Stimulated activated CD8-positive, alpha-beta memory T cell treated with anti-CD3 and anti-CD28 coated beads, Interleukin-12 subunit alpha, Interleukin-12 subunit beta, amount 100 ng/mL, for 24 hours (primary cell): Measurements from ENCODE around the gene OGFOD2.
"Not testable (repeated sequence)": the region's sequence is repeated elsewhere in the genome, so short reads cannot be mapped to it uniquely, and the experiment has no call there.

Experiments
- DNase-seq: peaks from one replicate; pipeline ENCODE4 v3.0.0-alpha.2; 2020; ENCODE audit errors: extremely low read depth

Gene OGFOD2

DNA sequence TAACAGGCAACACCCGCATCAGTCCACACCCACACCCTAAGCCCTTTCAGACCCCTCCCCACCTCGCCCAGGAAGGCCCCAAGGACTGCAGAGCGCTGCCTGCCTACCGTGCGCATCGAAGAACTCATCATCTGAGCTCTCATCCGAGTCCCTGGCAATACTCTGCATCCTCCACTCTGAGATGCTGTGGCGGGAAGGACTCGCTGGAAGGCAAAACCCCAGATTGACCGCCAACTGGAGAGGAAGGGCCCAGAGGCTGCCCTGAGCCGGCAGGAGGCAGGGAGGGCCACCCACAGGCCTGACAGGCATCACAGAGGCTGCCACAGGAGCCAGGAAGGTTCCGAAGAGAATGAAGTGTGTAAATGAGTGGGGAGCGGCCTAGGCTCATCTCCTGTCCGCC is 29.2 kb downstream of the OGFOD2 start:
- DNase-seq, result no peak

DNA sequence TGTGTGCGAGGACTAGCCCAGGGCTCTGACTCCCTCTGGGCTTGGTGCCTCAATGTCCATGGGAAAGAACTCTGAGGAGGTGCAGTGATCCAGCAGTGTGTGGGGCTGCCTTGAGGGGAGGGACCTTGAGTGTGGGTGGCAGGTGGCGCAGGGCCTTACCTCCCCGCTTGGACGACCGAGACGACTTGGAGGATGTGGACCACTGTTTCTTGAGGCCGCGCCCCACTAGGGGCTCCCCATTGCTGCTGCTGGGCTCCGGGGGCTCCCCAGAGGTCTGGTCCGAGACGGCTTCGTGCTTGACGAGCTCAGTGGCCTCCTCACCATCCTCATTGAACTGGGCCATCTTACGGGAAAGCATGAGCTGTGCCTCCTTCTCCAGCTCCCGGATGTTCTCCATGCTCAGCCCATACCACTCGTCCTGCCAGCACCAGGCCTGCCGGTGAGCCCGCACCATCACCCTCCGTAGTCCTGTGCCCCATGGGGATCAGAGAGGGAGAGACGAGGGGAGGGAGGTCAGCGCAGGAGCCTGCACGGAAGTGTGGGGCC is 30.1 kb downstream of the OGFOD2 start:
- DNase-seq, result no peak

DNA sequence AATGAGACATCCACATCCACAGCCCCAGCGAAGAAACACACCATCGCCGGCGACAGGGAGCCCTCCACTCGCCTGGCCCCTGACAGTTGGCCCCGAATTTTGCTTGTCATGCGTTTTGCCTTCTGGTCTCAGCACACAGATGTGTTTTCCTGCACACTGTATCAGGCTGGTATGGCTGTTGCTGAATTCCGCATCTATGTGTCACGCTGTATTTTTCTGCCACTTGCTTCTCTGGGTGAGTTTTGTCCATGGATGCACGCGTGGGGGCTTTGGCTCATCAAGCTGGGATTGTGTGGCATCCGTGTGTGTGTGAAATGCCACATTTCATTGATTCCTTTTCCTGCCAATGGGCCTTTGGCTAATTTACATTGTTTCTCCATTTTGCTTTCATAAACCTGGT is 31.9 kb downstream of the OGFOD2 start:
- DNase-seq, result no peak

DNA sequence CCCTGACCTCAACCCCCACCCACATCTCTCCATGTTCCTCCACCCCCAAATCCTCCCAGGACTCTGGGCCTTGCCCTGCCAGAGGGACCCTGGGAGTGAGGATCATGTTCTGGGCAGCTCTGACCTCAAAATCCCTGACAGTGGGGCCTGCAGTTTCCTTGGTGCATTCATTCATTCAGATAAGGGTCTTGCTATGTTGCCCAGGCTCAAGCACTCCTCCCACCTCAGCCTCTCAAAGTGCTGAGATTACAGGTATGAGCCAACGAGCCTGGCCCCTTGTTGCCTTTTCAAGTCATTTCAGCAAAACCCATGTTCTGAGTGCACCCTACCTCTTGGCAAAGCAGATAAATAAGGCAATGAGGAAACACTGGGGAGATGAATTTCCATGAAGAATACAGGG is 35.1 kb downstream of the OGFOD2 start:
- no peak for DNase-seq

DNA sequence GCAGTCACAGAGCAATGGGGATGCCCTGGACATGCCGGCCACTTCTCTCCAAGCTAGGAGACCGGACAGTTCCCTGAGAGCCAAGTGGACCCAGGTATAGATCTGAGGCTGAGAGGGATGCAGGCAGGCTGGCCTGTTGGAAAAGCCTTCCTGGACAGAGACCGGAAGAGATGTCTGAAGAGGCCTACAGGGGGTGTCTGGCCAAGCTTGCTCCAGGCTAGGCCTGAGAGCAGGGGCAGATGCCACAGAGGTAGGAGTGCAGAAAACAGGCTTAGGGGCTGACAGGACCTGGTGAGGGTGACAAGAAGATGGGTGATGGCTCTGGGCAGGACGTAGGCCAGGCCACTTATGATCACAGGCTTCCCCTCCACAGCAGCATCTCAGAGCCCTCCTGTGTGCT is 35.6 kb downstream of the OGFOD2 start:
- DNase-seq, result no peak

DNA sequence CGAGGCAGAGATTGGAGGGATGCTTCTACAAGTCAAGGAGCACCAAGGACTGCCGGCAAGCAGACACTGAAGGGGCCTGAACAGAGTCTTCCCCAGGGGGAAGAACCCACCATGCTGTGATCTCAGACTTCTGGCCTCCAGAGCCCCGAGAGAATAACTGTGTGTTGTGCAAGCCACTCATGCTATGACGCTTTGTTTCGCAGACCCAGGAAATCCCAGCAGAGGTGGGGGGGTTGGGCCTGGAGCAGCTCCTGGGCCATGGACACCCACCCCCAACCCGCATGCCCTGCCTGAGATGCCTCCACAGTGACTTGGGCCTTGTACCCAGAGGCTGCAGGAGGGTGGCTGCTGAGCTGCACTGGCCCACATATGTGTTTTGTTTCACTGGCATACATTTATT is 36.7 kb downstream of the OGFOD2 start:
- DNase-seq, result no peak

DNA sequence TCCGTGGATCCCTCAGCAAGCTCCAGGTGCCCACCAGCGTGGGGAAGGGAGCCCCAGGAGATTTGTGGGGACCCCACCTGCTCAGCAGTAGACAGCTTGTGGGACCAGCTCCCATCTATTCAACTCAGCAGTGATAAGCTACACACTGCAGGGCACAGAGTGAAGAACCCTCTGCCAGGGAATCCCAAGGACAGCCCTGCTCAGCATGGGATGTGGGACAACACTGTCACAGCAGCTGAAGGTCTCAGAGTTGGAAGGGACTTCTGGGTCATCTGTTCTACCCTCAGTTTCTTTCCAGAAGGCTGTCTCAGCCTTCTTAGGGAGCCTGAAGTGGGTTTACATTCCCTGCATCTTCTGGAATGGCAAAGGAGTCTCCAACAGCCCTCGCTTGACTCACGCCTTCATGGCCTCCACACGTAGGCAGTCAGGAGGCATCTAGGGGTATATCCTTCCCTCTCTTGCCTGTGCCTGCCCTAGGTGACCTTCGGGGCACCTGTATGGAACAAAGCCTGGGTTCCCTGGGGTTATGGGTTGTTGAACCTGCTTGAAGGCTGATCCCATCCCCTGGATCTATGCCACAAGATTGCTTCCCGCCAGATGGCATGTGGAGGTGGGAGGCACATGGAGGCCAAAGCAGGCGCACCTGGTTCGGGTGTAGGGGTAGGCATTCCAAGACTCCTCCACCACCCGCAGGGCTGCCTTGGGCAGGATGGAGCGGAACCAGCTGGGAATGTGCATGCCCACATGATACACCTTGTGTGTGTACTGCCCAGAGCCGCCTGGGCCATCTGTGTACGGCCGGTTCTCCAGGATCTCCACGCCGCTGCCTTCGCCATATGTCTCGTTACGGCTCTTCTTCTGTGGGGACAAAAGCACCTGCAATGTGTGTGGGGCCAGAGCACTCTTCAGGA is 38.4 kb downstream of the OGFOD2 start:
- no peak for DNase-seq

DNA sequence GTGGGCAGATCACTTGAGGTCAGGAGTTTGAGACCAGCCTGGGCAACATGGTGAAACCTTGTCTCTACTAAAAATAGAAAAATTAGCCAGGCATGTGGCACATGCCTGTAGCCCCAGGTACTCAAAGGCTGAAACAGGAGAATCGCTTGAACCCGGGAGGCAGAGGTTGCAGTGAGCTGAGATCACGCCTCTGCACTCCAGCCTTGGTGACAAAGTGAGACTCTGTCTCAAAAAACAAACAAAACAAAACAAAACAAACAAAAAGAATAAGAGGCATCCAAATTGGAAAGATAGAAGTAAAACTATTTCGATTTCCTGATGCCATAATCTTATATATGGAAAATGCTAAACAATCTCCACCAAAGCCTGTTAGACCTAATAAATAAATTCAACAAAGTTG is 39.4 kb downstream of the OGFOD2 start:
- not testable (repeated sequence) for DNase-seq

DNA sequence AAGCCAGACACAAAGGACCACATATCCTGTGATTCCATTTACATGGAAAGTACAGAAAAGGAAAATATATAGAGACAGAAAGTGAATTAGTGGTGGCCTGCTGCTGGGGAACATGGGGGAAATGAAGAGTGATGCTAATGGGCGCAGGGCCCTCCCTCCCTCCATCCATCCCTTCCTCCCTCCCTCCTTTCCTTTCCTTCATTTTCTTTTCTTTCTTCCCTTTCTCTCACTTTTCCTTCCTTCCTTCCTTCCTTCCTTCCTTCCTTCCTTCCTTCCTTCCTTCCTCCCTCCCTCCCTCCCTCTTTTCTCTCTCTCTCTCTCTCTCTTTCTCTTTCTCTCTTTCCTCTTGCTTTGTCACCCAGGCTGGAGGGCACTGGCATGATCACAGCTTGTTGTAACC is 42.7 kb downstream of the OGFOD2 start:
- DNase-seq, result no peak

DNA sequence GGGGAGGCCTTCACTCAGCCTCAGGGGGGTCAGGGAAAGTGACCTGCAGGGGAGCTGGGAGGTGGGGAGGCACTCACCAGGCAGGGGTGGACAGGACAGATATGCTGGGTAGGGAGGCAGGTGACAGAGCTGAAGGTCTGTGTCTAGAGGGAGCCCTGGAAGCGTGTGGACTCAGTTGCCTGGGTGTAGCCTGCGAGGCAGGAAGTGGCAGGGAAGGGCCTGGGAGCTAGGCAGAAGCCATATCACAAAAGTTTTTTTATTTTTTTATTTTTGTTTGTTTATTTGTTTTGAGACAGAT is 44.7 kb downstream of the OGFOD2 start:
- no peak for DNase-seq

DNA sequence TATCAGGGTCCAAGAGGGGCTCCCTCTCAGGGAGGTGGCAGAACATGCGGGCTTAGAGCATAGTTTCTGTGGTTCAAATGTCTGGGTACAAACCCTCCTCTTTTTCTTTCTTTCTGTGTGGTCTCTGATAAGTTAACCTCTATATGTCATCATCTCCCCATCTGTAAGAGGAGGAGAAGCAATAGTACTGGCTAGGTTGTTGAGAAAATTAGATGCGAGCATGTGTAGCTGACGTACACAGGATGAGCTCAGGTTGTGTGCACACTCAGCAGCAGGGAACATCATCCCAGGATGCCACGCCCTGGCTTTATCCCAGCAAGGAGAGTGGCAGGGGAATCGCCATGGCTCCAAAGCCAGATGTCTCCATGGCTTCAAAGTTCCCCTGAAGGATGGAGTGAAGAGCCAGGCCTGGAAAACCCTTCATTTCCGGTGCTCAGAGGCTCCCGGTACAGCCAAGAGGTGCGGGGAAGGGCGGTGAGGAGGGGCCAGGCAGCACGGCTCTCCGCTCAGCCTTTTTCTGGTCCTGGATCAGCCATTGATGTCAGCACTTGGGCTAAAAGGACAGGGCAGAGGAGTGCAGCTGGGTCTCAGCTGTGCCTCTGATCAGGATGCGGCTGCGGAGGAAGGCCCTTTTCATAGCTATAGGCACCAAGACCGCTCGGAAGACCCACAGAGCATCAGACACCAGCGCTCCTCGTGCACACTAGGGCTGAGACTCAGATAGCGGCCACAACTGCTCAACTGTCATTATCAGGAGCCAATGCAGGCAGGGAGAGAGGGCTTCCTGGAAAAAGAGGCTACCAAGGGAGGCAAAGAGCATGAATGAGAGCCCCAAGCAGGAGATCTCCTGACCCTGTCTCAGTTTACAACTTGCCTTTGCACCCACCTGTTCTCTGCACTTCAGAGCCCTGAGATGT is 46.9 kb downstream of the OGFOD2 start:
- no peak for DNase-seq

DNA sequence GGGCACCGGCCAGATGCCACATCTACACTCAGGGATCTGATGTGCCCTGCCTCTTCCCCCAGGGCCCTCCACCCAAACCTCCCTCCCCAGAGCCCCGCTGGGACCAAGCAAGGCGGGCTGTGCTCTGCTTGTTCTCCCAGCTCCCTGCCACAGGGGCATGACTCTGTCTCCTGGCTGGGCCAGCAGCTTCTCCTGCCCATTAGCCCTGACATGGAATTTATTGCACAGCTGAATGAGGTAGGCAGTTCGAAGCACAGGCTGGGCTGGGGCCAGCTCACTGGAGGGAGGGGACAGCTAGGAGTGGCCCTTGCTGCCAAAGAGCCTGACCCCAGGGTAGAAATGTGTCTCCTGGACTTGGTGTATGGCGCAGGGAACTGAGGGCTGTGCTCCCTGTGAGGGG is 47.8 kb downstream of the OGFOD2 start:
- DNase-seq, result no peak

DNA sequence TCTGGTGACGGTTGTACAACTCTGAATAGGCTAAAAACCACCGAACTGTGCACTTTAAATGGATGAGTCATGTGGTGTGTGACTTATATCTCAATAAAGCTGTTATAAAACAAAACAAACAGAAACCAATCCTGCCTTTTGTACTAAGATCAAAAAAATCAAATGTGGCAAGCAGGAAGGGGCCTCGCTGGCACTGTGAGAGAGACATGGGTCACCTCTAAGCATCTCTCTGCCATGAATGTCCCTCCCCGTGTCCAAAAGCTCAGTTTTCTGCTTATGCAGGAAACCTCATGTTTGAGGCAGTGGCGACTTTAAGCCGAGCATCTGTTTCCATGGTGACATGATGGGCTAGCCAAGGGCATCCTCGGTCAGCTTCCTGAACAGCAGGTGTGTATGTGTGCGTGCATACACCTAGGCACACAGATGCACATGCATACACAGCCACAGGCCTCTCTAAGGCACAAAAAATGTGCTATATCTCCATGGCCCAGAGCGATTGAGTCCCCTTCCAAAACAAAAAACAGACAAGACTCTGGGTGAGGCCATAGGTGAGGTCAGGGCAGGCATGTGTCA is 49.9 kb downstream of the OGFOD2 start:
- no peak for DNase-seq

DNA sequence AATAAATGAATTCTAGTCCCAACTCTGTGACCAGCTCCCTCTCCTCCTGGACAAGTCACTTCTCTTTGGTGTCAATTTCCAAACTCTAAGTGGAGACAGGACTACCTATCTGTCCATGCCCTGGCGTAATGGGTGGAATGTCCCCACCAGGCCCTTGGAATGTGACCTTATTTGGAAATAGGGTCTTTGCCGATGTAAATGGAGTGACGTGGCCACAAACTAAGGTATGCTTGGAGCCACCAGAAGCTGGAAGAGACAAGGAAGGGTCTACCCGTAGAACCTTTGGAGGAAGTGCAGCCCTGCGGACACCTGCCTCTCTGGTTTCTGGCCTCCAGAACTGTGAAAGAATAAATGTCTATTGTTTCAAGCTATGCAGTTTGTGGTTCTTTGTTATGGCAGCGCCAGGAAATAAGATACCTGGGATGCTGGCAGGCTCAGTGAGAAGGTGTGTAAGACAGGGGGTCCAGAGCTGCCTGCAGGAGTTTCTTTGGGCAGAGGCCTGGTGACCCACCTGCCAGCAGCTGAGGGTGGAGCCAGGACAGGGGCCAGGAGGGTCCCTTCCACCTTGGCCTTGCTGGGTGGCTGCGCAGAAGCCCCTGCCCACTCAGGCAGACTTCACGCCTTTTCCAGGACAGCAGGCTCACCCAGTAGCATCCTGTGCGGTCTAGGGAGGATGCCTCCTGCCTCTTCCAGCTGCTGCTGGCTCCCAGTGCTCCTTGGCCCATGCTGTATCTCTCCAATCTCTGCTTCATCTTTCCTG is 51.2 kb downstream of the OGFOD2 start:
- DNase-seq, result no peak

DNA sequence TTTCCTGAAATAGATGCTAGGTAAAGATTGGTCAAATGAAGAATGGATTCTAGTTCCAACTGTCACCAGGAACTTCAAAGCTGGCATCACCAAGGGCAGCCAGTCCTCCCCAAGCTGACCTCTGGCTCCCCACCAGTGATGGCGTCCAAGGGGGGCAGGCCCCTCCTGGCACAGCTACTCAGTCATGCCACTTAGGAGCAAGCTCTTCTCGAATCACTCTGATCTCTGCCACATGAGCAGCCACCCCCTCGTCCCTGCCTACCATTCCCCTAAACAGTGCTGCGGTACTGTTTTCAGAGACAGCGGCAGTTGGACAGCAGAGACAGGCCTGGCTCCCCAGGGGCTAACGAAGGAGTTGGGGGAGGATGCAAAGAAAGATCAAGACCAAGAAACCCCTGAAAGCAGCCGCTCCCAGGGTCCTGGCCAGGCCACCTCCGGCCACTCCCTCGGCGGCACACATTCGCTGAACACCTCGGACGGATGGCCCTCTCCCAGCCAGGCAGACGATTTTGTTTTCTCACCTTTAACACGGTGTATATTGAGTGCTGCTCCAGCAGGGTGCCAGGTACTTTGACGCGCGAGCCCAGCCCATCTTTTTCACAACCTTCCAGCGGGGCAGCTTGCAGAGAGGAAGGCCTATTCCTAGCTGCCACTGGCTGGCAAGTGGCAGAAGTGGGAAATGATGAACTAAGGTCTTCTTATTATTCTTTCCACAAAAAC is 52.8 kb downstream of the OGFOD2 start:
- no peak for DNase-seq

DNA sequence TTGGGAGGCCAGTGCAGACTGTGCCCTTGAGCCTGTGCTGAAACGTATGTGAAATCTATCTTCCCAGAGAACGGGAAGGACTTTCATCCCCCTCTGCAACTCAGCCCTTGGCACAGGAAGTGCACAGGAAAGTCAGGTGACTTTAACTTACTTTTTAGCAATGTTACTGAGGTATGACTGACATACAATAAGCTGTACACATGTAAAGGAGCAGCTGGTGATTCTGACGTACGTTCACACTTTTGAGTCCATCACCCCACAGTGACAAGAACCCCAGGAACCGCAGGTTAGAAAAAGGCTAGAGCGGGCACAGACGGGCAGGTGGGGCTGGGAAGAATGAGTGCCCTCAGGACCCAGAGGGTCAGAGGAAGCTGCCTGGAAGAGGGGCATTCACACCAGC is 53.4 kb downstream of the OGFOD2 start:
- no peak for DNase-seq

DNA sequence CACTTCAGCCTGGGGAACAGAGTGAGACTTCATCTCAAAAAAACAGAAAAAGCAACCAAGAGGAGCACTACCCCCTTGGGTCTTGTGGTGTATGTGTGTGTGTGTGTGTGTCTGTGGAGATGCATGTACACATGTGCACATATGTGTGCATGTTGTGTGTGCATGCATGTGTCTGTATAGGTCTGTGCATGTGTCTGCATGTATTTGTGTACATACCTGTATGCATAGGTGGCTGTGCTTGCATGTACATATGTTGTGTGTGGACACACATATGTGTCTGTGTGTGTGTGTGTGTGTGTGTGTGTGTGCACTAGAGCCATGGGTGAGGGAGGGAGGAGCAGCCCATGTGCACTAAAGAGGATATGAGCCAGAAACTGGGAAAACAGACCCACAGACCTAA is 54.5 kb downstream of the OGFOD2 start:
- no peak for DNase-seq
